Caco-2 (cell line): ENCODE data around the gene PDZD7. TPM values are rescaled to one million over a fixed set of nuclear protein-coding genes. Genes with fewer than 3 reads are reported as not detected.

Source experiments
- BruUV-seq: library from RNA; stranded (reverse); fragments of 400-500 nt; replicated peaks from 2 replicates; lab custom pipeline; 2021; lab: Mats Ljungman, UMichigan
- CTCF ChIA-PET: fragments of 300-600 bp; sonication (Branson Sonifier 250); formaldehyde crosslinking; loops from one replicate; lab custom pipeline; 2022; ENCODE audit warnings: antibody characterized with exemption; lab: Charles Lee
- POLR2A ChIA-PET: fragments of 300-600 bp; sonication (Branson Sonifier 250); formaldehyde crosslinking; loops from one replicate; lab custom pipeline; 2022; ENCODE audit warnings: antibody characterized with exemption; lab: Charles Lee
- DNase-seq, 2 experiments: peaks; one replicate each; pipeline versions ENCODE4 v3.0.0 to v3.0.0-alpha.2; 2020 to 2022
- H3K27me3 ChIP-seq: replicated peaks from 2 replicates; pipeline ENCODE4 v1.6.0; 2011; ENCODE audit warnings: low read length; ENCODE audit not compliant: control insufficient read depth, insufficient read depth
- H3K36me3 ChIP-seq: 2 replicates; pipeline ENCODE4 v1.5.1; 2011; ENCODE audit warnings: low read length; ENCODE audit not compliant: control insufficient read depth, insufficient read depth
- H3K4me1 ChIP-seq: fragments of 250-450 bp; sonication (Bioruptor Pico); 2 replicates; pipeline ENCODE4 v1.5.1; 2020; ENCODE audit warnings: mild to moderate bottlenecking
- H3K4me3 ChIP-seq: 2 replicates; pipeline ENCODE4 v1.5.1; 2011; ENCODE audit warnings: low read depth, mild to moderate bottlenecking, control low read depth, low read length
- H3K9me3 ChIP-seq: fragments of 250-450 bp; sonication (Bioruptor Pico); 2 replicates; pipeline ENCODE4 v1.5.1; 2020; ENCODE audit warnings: mild to moderate bottlenecking, moderate library complexity
- H3K27ac Mint-ChIP-seq: one replicate; pipeline ENCODE4 v1.8.0; 2022; ENCODE audit warnings: mixed read lengths; ENCODE audit not compliant: unreplicated experiment
- H3K27me3 Mint-ChIP-seq: one replicate; pipeline ENCODE4 v1.8.0; 2022; ENCODE audit warnings: mixed read lengths; ENCODE audit not compliant: insufficient read depth, unreplicated experiment
- H3K36me3 Mint-ChIP-seq: one replicate; pipeline ENCODE4 v1.8.0; 2022; ENCODE audit warnings: mild to moderate bottlenecking, mixed read lengths; ENCODE audit not compliant: insufficient read depth, unreplicated experiment
- H3K4me1 Mint-ChIP-seq: one replicate; pipeline ENCODE4 v1.8.0; 2022; ENCODE audit warnings: low read depth, mixed read lengths; ENCODE audit not compliant: unreplicated experiment
- H3K4me3 Mint-ChIP-seq: one replicate; pipeline ENCODE4 v1.8.0; 2022; ENCODE audit warnings: mild to moderate bottlenecking, moderate library complexity, mixed read lengths; ENCODE audit not compliant: unreplicated experiment
- H3K9me3 Mint-ChIP-seq: one replicate; pipeline ENCODE4 v1.8.0; 2022; ENCODE audit warnings: mixed read lengths; ENCODE audit not compliant: unreplicated experiment
- CTCF ChIP-seq, 2 experiments: fragments of 200-600 bp in 1 of 2; IDR thresholded peaks; 1 replicate in 1 of 2; 2 replicates in 1 of 2; pipeline versions ENCODE4 v1.5.1 to v1.8.0; 2011 to 2022; ENCODE audit warnings: antibody characterized with exemption in 1 of 2, control low read depth in 1 of 2, inconsistent platforms in 1 of 2, low read depth in 1 of 2, low read length in 1 of 2, mild to moderate bottlenecking in 1 of 2, moderate library complexity in 1 of 2; ENCODE audit not compliant: insufficient read depth in 1 of 2, severe bottlenecking in 1 of 2, unreplicated experiment in 1 of 2
- intact Hi-C: fragments of 100-400 bp; cut with micrococcal nuclease; formaldehyde crosslinking; loops from one replicate; pipeline ENCODE4 v1.10.0; 2022; ENCODE audit not compliant: unreplicated experiment
- total RNA-seq: library from RNA; stranded (reverse); gene quantifications from 2 replicates; pipeline ENCODE4 v1.2.3, GENCODE V29; 2022

The PDZD7 gene
- total RNA-seq, 1 experiment from 2014 or later: 1.5 TPM

GRCh38 chr10:101064415-101065030 lies 33.6 kb upstream of the PDZD7 start:
- H3K36me3 ChIP-seq: no peaks in the 10 kb centered on the region; the same call in 1 of the 2 replicates
- intact Hi-C loops: loop anchor here (5.0 kb wide), 1 partner anchor 32 kb away; the partner anchor contains the start of genes PDZD7 and SFXN3
- no peaks in the 10 kb centered on the region for H3K27me3 Mint-ChIP-seq
- H3K9me3 ChIP-seq: no peaks in the 10 kb centered on the region
- H3K4me3 ChIP-seq: no peak overlapping the region
- no peak for TF ChIP-seq CTCF (IDR thresholded peaks at IDR 0.05; ENCODE audit: insufficient read depth in 1 of 2, low read depth in 1 of 2, low read length in 1 of 2, severe bottlenecking in 1 of 2, unreplicated experiment in 1 of 2)
- no peaks in the 10 kb centered on the region for H3K9me3 Mint-ChIP-seq
- peak overlapping the region; percentile 98 for H3K27ac Mint-ChIP-seq
- peak overlapping the region; percentile 98 for H3K4me3 Mint-ChIP-seq
- ChIA-PET CTCF (interaction anchor here (1.6 to 5.0 kb wide), 3 partner anchors 22 to 78 kb away, joined by 5 to 47 read pairs (median 6); no protein-coding TSS in a partner anchor), POLR2A (interaction anchor here (1.0 kb wide), 1 partner anchor 21 kb away, joined by 4 read pairs; no protein-coding TSS in a partner anchor)
- peaks cover 55% of the 10 kb centered on the region for H3K36me3 Mint-ChIP-seq
- no peaks in the 10 kb centered on the region for H3K27me3 ChIP-seq
- H3K4me1 Mint-ChIP-seq: peaks cover 22% of the 10 kb centered on the region
- BruUV-seq: no TSS peak
- DNase-seq: no peak
- H3K4me1 ChIP-seq: peaks cover 34% of the 10 kb centered on the region

- peaks cover 22% of the 10 kb centered on the region for H3K4me1 Mint-ChIP-seq
- ChIA-PET POLR2A (interaction anchor here (2.6 kb wide), 1 partner anchor 20 kb away, joined by 24 read pairs; no protein-coding TSS in a partner anchor), CTCF (interaction anchor here (2.1 to 3.5 kb wide), 4 partner anchors 21 to 49 kb away, joined by 5 to 33 read pairs (median 10); no protein-coding TSS in a partner anchor)
- H3K9me3 Mint-ChIP-seq: no peaks in the 10 kb centered on the region
- H3K36me3 ChIP-seq: no peaks in the 10 kb centered on the region; the same call in 1 of the 2 replicates
- no peak for TF ChIP-seq CTCF (IDR thresholded peaks at IDR 0.05; ENCODE audit: insufficient read depth in 1 of 2, low read depth in 1 of 2, low read length in 1 of 2, severe bottlenecking in 1 of 2, unreplicated experiment in 1 of 2)
- BruUV-seq: no TSS peak
- no peak overlapping the region for H3K4me3 ChIP-seq
- H3K4me3 Mint-ChIP-seq: peak overlapping the region; percentile 98
- intact Hi-C loops: no loop called here
- no peaks in the 10 kb centered on the region for H3K27me3 ChIP-seq
- H3K36me3 Mint-ChIP-seq: peaks cover 55% of the 10 kb centered on the region
- peaks cover 37% of the 10 kb centered on the region for H3K4me1 ChIP-seq
- H3K27me3 Mint-ChIP-seq: no peaks in the 10 kb centered on the region
- H3K27ac Mint-ChIP-seq: no peak overlapping the region
- DNase-seq: no peak
- no peaks in the 10 kb centered on the region for H3K9me3 ChIP-seq
These were observed 32.9 kb upstream of the PDZD7 start for GRCh38 chr10:101063548-101064414.

- ChIA-PET POLR2A (interaction anchor here (2.6 kb wide), 1 partner anchor 20 kb away, joined by 24 read pairs; no protein-coding TSS in a partner anchor), CTCF (interaction anchor here (0.6 to 3.5 kb wide), 8 partner anchors 12 to 547 kb away, joined by 3 to 33 read pairs (median 5); no protein-coding TSS in a partner anchor)
- no peak overlapping the region for H3K27ac Mint-ChIP-seq
- DNase-seq: no peak
- TF ChIP-seq CTCF (IDR thresholded peaks at IDR 0.05; ENCODE audit: insufficient read depth in 1 of 2, low read depth in 1 of 2, low read length in 1 of 2, severe bottlenecking in 1 of 2, unreplicated experiment in 1 of 2): no peak
- H3K4me3 Mint-ChIP-seq: peak overlapping the region; percentile 98
- peaks cover 22% of the 10 kb centered on the region for H3K4me1 Mint-ChIP-seq
- peaks cover 37% of the 10 kb centered on the region for H3K4me1 ChIP-seq
- peak overlapping the region; percentile 76 for H3K4me3 ChIP-seq
- no TSS peak for BruUV-seq
- H3K36me3 ChIP-seq: no peaks in the 10 kb centered on the region; the same call in 1 of the 2 replicates
- H3K9me3 ChIP-seq: no peaks in the 10 kb centered on the region
- intact Hi-C loops: no loop called here
- H3K27me3 ChIP-seq: no peaks in the 10 kb centered on the region
- H3K27me3 Mint-ChIP-seq: no peaks in the 10 kb centered on the region
- peaks cover 55% of the 10 kb centered on the region for H3K36me3 Mint-ChIP-seq
- no peaks in the 10 kb centered on the region for H3K9me3 Mint-ChIP-seq
These were observed 32.2 kb upstream of the PDZD7 start for GRCh38 chr10:101063050-101063525.
